HepG2 (cell line): ENCODE results near the gene CA7. TPM values are rescaled to one million over a fixed set of nuclear protein-coding genes. Genes with fewer than 3 reads are reported as not detected.

Source experiments
- ATAC-seq: fragments of 200-7000 bp; cut with Tn5 transposase; 3 replicates; pipeline ENCODE4 v1.9.1; 2020; ENCODE audit warnings: mild to moderate bottlenecking, moderate library complexity
- BruUV-seq: library from RNA; stranded (reverse); fragments of 400-500 nt; replicated peaks from 2 replicates; lab custom pipeline; 2021; lab: Mats Ljungman, UMichigan
- CTCF ChIA-PET: fragments of 300-600 bp; formaldehyde crosslinking; extraction: SDS; loops from one replicate; lab custom pipeline; 2021; ENCODE audit warnings: low total read pairs, inconsistent platforms, low intra/inter-chr PET ratio; lab: Yijun Ruan, JAX
- POLR2A ChIA-PET: fragments of 350-600 bp; sonication (Branson Sonifier 250); formaldehyde crosslinking; loops from one replicate; lab custom pipeline; 2020; ENCODE audit warnings: antibody characterized with exemption, inconsistent platforms; lab: Yijun Ruan, JAX
- DNase-seq: peaks from one replicate; pipeline ENCODE4 v3.0.0-alpha.2; 2015; ENCODE audit warnings: low spot score
- FAIRE-seq: peaks from 3 replicates; lab custom pipeline; 2011; peaks lifted over from hg19 to GRCh38; lab: Jason Lieb, UNC
- H2AFZ ChIP-seq: one replicate; pipeline ENCODE4 v1.6.1; 2011; ENCODE audit warnings: low read length, inconsistent platforms
- H3K27ac ChIP-seq: fragments of 300-600 bp; 3 replicates; pipeline ENCODE4 v1.8.0; 2011; ENCODE audit warnings: mixed run types, mild to moderate bottlenecking, mixed read lengths, low read length, inconsistent platforms; ENCODE audit not compliant: insufficient read depth; ENCODE audit errors: extremely low read length
- H3K27me3 ChIP-seq, 2 experiments: fragments of 200-600 bp in 1 of 2; 2 replicates in 1 of 2; 3 replicates in 1 of 2; pipeline versions ENCODE4 v1.6.0 to v1.8.0; 2011; ENCODE audit warnings: low read length in 2 of 2, mild to moderate bottlenecking in 2 of 2, moderate library complexity in 2 of 2, inconsistent platforms in 1 of 2; ENCODE audit not compliant: insufficient read depth in 2 of 2, control insufficient read depth in 1 of 2
- H3K36me3 ChIP-seq, 2 experiments: fragments of 200-600 bp in 1 of 2; replicated peaks in 1 of 2; 2 replicates in 1 of 2; 3 replicates in 1 of 2; pipeline versions ENCODE4 v1.5.1 to v1.8.0; 2011; ENCODE audit warnings: low read length in 2 of 2, inconsistent platforms in 1 of 2; ENCODE audit not compliant: insufficient read depth in 2 of 2, control insufficient read depth in 1 of 2
- H3K4me1 ChIP-seq: 2 replicates; pipeline ENCODE4 v1.5.1; 2012; ENCODE audit warnings: low read length, inconsistent platforms; ENCODE audit not compliant: insufficient read depth
- H3K4me2 ChIP-seq: 2 replicates; pipeline ENCODE4 v1.6.0; 2011; ENCODE audit warnings: low read depth, low read length, inconsistent platforms
- H3K4me3 ChIP-seq, 3 experiments: fragments of 200-600 bp in 1 of 3; sonication (generic), shearing (Covaris generic) in 1 of 3; replicated peaks in 1 of 3; 2 replicates each; pipeline ENCODE4 v1.5.1; 2011 to 2016; ENCODE audit warnings: low read length in 3 of 3, inconsistent platforms in 2 of 3, low read depth in 2 of 3, mild to moderate bottlenecking in 2 of 3, control low read depth in 1 of 3, mixed read lengths in 1 of 3; ENCODE audit not compliant: insufficient read depth in 1 of 3
- H3K79me2 ChIP-seq: one replicate; pipeline ENCODE4 v1.6.1; 2011; ENCODE audit warnings: low read length, inconsistent platforms; ENCODE audit not compliant: insufficient read depth
- H3K9ac ChIP-seq: 2 replicates; pipeline ENCODE4 v1.6.0; 2011; ENCODE audit warnings: mild to moderate bottlenecking, low read depth, low read length, inconsistent platforms; ENCODE audit not compliant: insufficient read depth
- H3K9me3 ChIP-seq: 2 replicates; pipeline ENCODE4 v1.5.1; 2012; ENCODE audit warnings: mild to moderate bottlenecking, low read length
- H4K20me1 ChIP-seq: 2 replicates; pipeline ENCODE4 v1.6.0; 2011; ENCODE audit warnings: inconsistent platforms, mild to moderate bottlenecking, low read length, moderate library complexity; ENCODE audit not compliant: insufficient read depth
- CCDC6 ChIP-seq: sonication (generic); formaldehyde crosslinking; IDR thresholded peaks from 2 replicates; pipeline ENCODE4 v1.8.1; 2022; ENCODE audit warnings: mild to moderate bottlenecking, missing genetic modification reagents, moderate library complexity
- FOXC1 ChIP-seq: sonication (generic); formaldehyde crosslinking; IDR thresholded peaks from 2 replicates; pipeline ENCODE4 v1.8.0; 2022; ENCODE audit warnings: mild to moderate bottlenecking, missing genetic modification reagents, borderline replicate concordance
- IKZF1 ChIP-seq: fragments of 450-650 bp; IDR thresholded peaks from 2 replicates; pipeline ENCODE4 v1.7.1; 2016
- PCBP1 ChIP-seq: fragments of 200-400 bp; formaldehyde crosslinking; IDR thresholded peaks from 2 replicates; pipeline ENCODE4 v1.6.1; 2017; ENCODE audit warnings: mild to moderate bottlenecking, low read depth, low read length, borderline replicate concordance
- SIX1 ChIP-seq: sonication (generic); formaldehyde crosslinking; IDR thresholded peaks from 2 replicates; pipeline ENCODE4 v1.4.0; 2020; ENCODE audit warnings: missing genetic modification reagents, borderline replicate concordance
- ZNF432 ChIP-seq: sonication (generic); formaldehyde crosslinking; IDR thresholded peaks from 2 replicates; pipeline ENCODE4 v1.5.0; 2020; ENCODE audit warnings: missing genetic modification reagents, mild to moderate bottlenecking, borderline replicate concordance
- WGBS: methylation state at CpG from one replicate; pipeline ENCODE4 v1.1.6; 2017; ENCODE audit warnings: low lambda C conversion rate; 5-methylcytosine and 5-hydroxymethylcytosine counted together
- in situ Hi-C: cut with HindIII; loops from 2 replicates; pipeline ENCODE4 v1.10.0; 2017; ENCODE audit warnings: low pct_unique_long_range_greater_than_20kb; ENCODE audit not compliant: extremely low pct_ligation_motif_present
- intact Hi-C: fragments of 100-400 bp; cut with micrococcal nuclease; formaldehyde crosslinking; loops from one replicate; pipeline ENCODE4 v1.10.0; 2022; ENCODE audit not compliant: unreplicated experiment
- polyA plus RNA-seq, 8 experiments: library from polyadenylated mRNA; depleted of rRNA in 3 of 8; stranded (reverse) in 7 of 8; unstranded in 1 of 8; fragments of >200 nt; fragmentation: Illumina TruSeq in 4 of 8; extraction: Trizol in 4 of 8; gene quantifications; 2 replicates each; pipeline versions ENCODE4 v1.2.1 to v1.2.3, GENCODE V29; 2011 to 2016; ENCODE audit warnings: low read depth in 4 of 8, missing spikeins in 1 of 8, mixed read lengths in 1 of 8; ENCODE audit not compliant: insufficient read depth in 1 of 8
- total RNA-seq, 5 experiments: library from RNA; depleted of rRNA; stranded (reverse); fragments of >200 nt; fragmentation: Illumina TruSeq; extraction: Trizol; gene quantifications; 2 replicates each; pipeline ENCODE4 v1.2.3, GENCODE V29; 2016; ENCODE audit warnings: low read depth in 1 of 5
- TF ChIP-seq, protein P1 (sequence below): sonication (generic); formaldehyde crosslinking; conservative IDR thresholded peaks from 2 replicates; pipeline ENCODE4 v1.8.0; 2022; ENCODE audit warnings: low read depth, missing genetic modification reagents
- TF ChIP-seq, protein P2 (sequence below): sonication (generic); formaldehyde crosslinking; IDR thresholded peaks from one replicate; pipeline ENCODE4 v1.5.1; 2020; ENCODE audit warnings: mild to moderate bottlenecking, missing genetic modification reagents; ENCODE audit errors: not compliant biosample characterization

The CA7 gene
- total and polyA plus RNA-seq, 2 of the 13 experiments (the other 11 are each of a cell fraction or from before 2014, with no cell fraction given), result not detected

DNA sequence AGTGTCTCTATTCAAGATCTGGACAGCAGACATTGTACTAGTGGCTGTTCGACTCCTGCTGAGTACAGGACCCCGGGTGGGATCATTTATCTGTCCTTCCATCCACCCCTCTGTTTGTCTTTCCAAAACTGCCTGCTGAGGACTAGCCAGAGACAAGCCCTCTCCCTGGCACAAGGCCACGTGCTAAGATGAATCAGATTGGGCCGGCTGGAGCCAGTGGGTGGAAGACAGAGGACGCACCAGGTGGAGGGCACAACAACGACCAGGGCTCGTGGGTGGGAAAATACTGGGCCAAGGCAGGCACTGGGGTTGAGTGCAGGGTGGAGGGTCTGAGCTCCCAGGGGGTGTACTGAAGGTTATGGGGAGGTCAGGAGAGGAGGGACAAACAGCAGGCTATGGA, 1.4 kb upstream of the CA7 start:
- CTCF ChIA-PET, result no interaction called here
- ATAC-seq, result peak; percentile 14; the same call in 2 of the 3 replicates
- Histone ChIP-seq H3K27ac (no peak overlapping the region), H3K36me3 (no peaks in the 10 kb centered on the region), H3K4me1 (peaks cover 15% of the 10 kb centered on the region; the same call in 1 of the 2 replicates), H3K9me3 (no peaks in the 10 kb centered on the region), H3K79me2 (no peaks in the 10 kb centered on the region), H3K4me3 (no peak overlapping the region), H3K27me3 (peaks cover 7 to 63% of the 10 kb centered on the region in 2 experiments; a peak in 4 of 5 replicates)
- no peak for FAIRE-seq
- in situ Hi-C loops, result no loop called here
- BruUV-seq, result no TSS peak
- 8% methylated on average over 7 of the region's 7 CpGs for WGBS
- DNase-seq, result no peak
- TF ChIP-seq FOXC1 (CRISPR knock-in tag), result no peak
- TF ChIP-seq CCDC6 (CRISPR knock-in tag), result no peak
- TF ChIP-seq, protein P1, sequence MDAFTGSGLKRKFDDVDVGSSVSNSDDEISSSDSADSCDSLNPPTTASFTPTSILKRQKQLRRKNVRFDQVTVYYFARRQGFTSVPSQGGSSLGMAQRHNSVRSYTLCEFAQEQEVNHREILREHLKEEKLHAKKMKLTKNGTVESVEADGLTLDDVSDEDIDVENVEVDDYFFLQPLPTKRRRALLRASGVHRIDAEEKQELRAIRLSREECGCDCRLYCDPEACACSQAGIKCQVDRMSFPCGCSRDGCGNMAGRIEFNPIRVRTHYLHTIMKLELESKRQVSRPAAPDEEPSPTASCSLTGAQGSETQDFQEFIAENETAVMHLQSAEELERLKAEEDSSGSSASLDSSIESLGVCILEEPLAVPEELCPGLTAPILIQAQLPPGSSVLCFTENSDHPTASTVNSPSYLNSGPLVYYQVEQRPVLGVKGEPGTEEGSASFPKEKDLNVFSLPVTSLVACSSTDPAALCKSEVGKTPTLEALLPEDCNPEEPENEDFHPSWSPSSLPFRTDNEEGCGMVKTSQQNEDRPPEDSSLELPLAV, result no peak
- no peak for TF ChIP-seq IKZF1
- TF ChIP-seq, all 625 proteins: peak for 0
- Histone ChIP-seq H4K20me1 (no peaks in the 10 kb centered on the region), H3K4me2 (no peak overlapping the region), H2AFZ (no peak overlapping the region), H3K9ac (no peak overlapping the region)
- POLR2A ChIA-PET, result no interaction called here
- intact Hi-C loops, result loop anchor here (10.0 kb wide), 1 partner anchor 88 kb away; the partner anchor contains the start of gene DYNC1LI2

DNA sequence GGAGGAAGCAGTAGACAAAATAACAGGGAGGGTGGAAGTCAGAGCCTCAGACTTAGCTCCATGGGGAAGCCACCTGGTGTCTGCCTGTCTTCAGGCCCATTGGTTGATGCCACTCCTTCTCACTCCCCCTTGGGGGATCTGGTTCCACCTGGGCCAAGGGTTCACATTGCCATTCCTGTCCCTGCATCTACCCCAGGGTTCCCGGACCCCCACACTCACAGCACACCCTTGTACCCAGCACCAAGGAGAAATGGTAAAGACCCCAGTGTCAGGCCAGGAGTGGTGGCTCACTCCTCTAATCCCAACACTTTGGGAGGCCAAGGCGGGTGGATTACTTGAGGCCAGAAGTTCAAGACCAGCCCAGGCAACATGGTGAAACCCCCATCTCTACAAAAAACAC, 1.0 kb upstream of the CA7 start:
- ATAC-seq, result peak; percentile 11; the same call in 2 of the 3 replicates
- Histone ChIP-seq H3K4me2 (no peak overlapping the region), H3K4me1 (peaks cover 15% of the 10 kb centered on the region; the same call in 1 of the 2 replicates), H2AFZ (no peak overlapping the region), H3K27me3 (peaks cover 7 to 63% of the 10 kb centered on the region in 2 experiments; a peak in 4 of 5 replicates), H3K9me3 (no peaks in the 10 kb centered on the region), H3K79me2 (no peaks in the 10 kb centered on the region), H4K20me1 (no peaks in the 10 kb centered on the region), H3K9ac (no peak overlapping the region), H3K27ac (no peak overlapping the region), H3K36me3 (no peaks in the 10 kb centered on the region), H3K4me3 (no peak overlapping the region)
- FAIRE-seq, result no peak
- WGBS, result 51% methylated on average over 2 of the region's 2 CpGs
- intact Hi-C loops, result loop anchor here (10.0 kb wide), 1 partner anchor 88 kb away; the partner anchor contains the start of gene DYNC1LI2
- in situ Hi-C loops, result no loop called here
- DNase-seq, result no peak
- BruUV-seq, result no TSS peak
- ChIA-PET CTCF (no interaction called here), POLR2A (interaction anchor here (0.8 kb wide), 1 partner anchor 12 kb away, joined by 3 read pairs; the partner anchor contains the start of gene NAE1)
- no peak for TF ChIP-seq SIX1 (CRISPR knock-in tag)
- no peak for TF ChIP-seq ZNF432 (CRISPR knock-in tag)
- TF ChIP-seq, protein P2, sequence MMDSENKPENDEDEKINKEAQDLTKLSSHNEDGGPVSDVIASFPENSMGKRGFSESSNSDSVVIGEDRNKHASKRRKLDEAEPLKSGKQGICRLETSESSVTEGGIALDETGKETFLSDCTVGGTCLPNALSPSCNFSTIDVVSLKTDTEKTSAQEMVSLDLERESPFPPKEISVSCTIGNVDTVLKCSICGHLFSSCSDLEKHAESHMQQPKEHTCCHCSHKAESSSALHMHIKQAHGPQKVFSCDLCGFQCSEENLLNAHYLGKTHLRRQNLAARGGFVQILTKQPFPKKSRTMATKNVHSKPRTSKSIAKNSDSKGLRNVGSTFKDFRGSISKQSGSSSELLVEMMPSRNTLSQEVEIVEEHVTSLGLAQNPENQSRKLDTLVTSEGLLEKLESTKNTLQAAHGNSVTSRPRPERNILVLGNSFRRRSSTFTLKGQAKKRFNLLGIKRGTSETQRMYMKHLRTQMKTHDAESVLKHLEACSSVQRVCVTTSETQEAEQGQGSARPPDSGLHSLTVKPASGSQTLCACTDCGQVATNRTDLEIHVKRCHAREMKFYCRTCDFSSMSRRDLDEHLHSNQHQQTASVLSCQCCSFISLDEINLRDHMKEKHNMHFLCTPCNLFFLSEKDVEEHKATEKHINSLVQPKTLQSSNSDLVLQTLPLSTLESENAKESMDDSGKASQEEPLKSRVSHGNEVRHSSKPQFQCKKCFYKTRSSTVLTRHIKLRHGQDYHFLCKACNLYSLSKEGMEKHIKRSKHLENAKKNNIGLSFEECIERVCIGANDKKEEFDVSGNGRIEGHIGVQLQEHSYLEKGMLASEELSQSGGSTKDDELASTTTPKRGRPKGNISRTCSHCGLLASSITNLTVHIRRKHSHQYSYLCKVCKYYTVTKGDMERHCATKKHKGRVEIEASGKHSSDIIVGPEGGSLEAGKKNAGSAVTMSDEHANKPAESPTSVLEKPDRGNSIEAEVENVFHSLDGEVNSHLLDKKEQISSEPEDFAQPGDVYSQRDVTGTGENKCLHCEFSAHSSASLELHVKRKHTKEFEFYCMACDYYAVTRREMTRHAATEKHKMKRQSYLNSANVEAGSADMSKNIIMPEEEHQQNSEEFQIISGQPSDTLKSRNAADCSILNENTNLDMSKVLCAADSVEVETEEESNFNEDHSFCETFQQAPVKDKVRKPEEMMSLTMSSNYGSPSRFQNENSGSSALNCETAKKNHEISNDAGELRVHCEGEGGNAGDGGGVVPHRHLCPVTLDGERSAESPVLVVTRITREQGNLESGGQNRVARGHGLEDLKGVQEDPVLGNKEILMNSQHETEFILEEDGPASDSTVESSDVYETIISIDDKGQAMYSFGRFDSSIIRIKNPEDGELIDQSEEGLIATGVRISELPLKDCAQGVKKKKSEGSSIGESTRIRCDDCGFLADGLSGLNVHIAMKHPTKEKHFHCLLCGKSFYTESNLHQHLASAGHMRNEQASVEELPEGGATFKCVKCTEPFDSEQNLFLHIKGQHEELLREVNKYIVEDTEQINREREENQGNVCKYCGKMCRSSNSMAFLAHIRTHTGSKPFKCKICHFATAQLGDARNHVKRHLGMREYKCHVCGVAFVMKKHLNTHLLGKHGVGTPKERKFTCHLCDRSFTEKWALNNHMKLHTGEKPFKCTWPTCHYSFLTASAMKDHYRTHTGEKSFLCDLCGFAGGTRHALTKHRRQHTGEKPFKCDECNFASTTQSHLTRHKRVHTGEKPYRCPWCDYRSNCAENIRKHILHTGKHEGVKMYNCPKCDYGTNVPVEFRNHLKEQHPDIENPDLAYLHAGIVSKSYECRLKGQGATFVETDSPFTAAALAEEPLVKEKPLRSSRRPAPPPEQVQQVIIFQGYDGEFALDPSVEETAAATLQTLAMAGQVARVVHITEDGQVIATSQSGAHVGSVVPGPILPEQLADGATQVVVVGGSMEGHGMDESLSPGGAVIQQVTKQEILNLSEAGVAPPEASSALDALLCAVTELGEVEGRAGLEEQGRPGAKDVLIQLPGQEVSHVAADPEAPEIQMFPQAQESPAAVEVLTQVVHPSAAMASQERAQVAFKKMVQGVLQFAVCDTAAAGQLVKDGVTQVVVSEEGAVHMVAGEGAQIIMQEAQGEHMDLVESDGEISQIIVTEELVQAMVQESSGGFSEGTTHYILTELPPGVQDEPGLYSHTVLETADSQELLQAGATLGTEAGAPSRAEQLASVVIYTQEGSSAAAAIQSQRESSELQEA (CRISPR knock-in tag), result no peak
- TF ChIP-seq PCBP1, result no peak
